ENCODE measurements around the gene UNC5A.

GRCh38 chr5:176792655-176793342 lies 17.6 kb upstream of the UNC5A start:
- no peak for TF ChIP-seq CTCF (IDR thresholded peaks at IDR 0.05)
- TF ChIP-seq RAD21 (IDR thresholded peaks at IDR 0.05; ENCODE audit: low read length) = no peak
- no peak for TF ChIP-seq REST (IDR thresholded peaks at IDR 0.05; ENCODE audit: low read depth, low read length)
- no peak for TF ChIP-seq MAX (IDR thresholded peaks at IDR 0.05; ENCODE audit: low read depth)
- no peak for TF ChIP-seq POLR2AphosphoS5 (IDR thresholded peaks at IDR 0.05; ENCODE audit: low read depth, low read length)
- TF ChIP-seq NFIC (IDR thresholded peaks at IDR 0.05; ENCODE audit: borderline replicate concordance) = no peak
- no peak for TF ChIP-seq USF2 (IDR thresholded peaks at IDR 0.05; ENCODE audit: borderline replicate concordance, low read depth, low read length)
- no peak for TF ChIP-seq GABPA (IDR thresholded peaks at IDR 0.05; ENCODE audit: low read depth)
- no peak for TF ChIP-seq TCF12 (IDR thresholded peaks at IDR 0.05)
- TF ChIP-seq MXI1 (IDR thresholded peaks at IDR 0.05; ENCODE audit: low read depth, low read length) = no peak
- no peak for TF ChIP-seq JUND (IDR thresholded peaks at IDR 0.05)
